ENCODE data around the gene PTK7.

- TF ChIP-seq CTCF (IDR thresholded peaks at IDR 0.05) (no peak), POLR2AphosphoS5 (IDR thresholded peaks at IDR 0.05) (no peak), POLR2A (IDR thresholded peaks at IDR 0.05) (no peak)
These were observed 95.6 kb downstream of the PTK7 start for GRCh38 chr6:43171707-43172103.
